Urothelium cell line (cell line): ENCODE data around the gene CYS1.
"Not testable (repeated sequence)": the region's sequence is repeated elsewhere in the genome, so short reads cannot be mapped to it uniquely, and the experiment has no call there.

ENCODE experiments used
- DNase-seq: peaks from one replicate; pipeline ENCODE4 v3.0.0; 2011; ENCODE audit warnings: low spot score, mixed read lengths
- FAIRE-seq: peaks from 2 replicates; lab custom pipeline; 2011; peaks lifted over from hg19 to GRCh38; lab: Jason Lieb, UNC

CYS1 gene

DNA sequence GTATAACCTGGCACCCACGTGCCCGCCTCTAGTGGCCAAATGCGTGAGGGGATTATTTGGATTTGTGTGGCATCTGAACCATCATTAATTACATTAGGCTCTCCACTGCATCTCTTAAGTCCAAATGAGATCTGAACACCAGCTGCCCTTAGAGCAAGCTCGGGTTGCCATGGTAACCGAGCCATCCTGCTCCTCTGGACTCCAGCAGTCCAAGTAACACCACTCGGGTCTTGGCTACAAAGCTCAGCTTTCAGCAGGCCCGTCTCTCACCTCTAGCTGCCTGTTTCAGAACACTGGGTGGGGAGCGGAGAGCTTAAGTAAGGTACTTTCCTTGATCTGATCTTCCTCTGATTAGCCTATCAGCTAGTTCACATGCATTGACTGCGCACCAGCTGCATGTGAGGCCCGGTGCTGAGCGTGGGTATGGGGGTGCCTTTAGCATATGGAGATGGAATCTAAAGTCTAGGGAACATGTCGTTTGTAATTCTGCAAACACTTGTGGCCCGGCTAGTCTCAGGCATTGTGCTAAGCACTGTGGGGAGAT lies 14.1 kb upstream of the CYS1 start:
- FAIRE-seq = no peak
- no peak for DNase-seq

DNA sequence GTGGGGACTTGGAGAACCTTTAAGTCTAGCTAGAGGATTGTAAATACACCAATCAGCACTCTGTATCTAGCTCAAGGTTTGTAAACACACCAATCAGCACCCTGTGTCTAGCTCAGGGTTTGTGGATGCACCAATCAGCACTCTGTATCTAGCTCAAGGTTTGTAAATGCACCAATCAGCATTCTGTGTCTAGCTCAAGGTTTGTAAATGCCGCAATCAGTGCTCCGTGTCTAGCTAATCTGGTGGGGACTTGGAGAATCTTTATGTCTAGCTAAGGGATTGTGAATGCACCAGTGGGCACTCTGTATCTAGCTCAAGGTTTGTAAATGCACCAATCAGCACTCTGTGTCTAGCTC lies 11.7 kb upstream of the CYS1 start:
- not testable (repeated sequence) for FAIRE-seq, DNase-seq

DNA sequence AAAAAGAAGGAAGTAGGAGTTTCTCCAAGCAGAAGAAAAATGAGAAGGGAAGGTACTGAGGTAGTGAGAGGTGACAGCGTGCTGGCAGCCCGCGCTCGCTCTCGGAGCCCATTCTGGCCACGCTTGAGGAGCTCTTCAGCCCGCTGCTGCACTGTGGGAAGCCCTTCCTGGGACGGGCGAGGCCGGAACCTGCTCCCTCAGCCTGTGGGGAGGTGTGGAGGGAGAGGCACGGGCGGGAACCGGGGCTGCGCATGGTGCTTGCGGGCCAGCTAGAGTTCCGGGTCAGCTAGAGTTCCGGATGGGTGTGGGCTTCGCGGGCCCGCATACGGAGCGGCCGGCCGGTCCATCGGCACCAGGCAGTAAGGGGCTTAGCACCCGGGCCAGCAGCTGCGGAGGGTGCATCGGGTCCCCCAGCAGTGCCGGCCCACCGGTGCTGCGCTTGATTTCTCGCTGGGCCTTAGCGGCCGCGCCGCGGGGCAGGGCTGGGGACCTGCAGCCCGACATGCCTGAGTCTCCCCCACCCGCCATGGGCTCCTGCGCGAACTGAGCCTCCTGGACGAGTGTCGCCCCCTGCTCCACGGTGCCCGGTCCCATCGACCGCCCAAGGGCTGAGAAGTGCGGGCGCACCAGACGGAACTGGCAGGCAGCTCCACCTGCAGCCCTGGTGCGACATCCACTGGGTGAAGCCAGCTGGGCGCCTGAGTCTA lies 11.1 kb upstream of the CYS1 start:
- DNase-seq = no peak
- FAIRE-seq = no peak

- FAIRE-seq (peak; percentile 30), DNase-seq (no peak)
Measured at GRCh38 chr2:10089565-10090190, 9.5 kb upstream of the CYS1 start.

- FAIRE-seq = no peak
- DNase-seq = no peak
Measured at GRCh38 chr2:10087360-10087759, 7.1 kb upstream of the CYS1 start.

DNA sequence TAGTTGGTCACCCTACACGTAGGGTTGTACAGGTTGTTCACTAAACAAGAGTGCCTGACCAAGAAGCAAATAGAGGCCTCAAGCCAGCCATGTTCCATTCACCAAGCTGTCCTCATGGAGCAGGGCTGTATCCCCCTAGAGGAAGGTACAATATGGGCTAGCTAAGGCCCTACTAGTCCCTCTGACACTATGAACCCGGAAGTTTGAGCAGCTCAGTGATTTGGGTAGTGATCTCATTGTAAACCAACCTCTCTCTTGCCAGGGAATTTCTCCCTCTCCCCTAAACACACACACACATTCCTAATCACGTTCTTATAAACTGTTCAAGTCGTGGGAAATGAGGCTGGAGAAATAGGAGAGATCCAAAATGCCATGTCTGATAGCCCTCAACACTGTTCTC lies 6.7 kb upstream of the CYS1 start:
- DNase-seq (no peak), FAIRE-seq (no peak)

DNA sequence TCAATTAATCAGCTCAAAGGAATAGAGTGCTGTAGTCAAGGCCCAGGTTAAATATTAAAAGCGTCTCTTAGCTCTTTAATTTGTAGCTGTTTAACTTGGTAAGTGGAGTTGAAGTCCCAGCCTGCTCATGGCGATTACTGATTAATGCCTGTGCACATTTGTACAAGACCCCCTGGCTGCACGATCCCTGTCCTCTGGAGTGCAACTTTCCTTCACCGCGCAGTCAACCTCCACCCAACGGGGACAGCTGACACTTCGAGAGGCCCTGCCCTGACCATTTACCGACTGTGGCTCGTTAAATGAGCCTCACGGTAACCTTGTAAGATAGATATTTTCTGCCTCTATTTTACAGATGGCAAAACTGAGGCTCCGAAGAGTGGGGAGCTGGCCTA lies 5.5 kb upstream of the CYS1 start:
- FAIRE-seq (no peak), DNase-seq (no peak)

DNA sequence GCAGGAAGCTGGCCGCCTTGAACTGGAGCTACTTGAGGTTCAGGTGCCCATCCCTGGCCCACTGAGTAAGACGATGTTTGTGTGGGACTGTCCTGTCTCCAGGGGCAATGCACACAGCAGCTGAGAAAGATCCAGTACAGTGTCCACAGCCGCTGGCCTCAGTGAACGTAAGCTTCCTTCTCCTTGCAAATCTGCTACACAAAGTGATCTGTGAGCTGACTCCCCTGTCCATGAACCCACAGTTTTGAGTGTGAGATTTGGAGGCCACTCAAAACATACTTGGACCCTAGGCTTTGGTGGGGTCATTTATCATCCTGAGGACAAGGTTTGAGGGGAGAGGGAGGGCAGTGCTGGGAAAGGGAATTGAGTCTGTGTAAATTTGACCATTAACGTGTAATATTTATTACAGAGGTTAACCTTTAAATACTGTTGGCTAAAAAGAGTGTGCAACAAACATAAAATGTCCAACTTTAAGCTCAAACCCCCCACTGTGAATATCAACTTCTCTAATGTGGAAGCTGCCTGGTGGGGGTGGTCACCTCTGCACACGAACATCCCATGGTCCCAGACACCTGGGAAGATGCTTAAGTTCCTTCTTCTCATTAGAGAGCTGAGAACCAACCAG lies 4.9 kb upstream of the CYS1 start:
- FAIRE-seq (no peak), DNase-seq (no peak)

DNA sequence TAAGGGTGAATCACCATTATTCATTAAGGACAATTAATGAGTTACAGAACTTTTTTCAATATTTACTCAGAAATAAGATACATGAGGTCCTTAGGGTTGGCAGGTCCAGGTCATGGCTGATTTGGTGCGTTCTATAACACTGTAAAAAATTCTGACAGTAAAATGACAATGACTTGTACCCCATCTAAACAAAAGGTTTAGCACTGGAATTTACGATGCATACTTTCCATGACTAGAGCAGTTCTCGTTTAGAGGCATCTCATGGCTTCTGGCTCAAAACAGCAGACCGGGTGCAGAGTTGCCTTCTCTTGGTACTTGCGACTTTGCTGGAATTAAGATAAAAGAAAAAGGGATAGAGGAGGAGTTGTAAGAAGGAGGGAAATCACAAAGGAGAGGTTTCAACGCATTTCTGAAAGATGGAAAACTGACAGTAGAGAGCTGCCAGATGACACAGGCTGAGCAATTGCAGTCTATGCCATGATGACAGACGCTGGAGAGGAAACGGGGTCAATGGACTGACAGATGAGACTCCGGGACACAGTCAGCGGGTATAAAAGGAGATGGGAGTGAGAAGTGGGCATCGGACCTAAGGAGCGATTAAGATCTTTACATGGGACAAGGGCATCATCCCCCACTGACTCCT lies 4.1 kb upstream of the CYS1 start:
- no peak for FAIRE-seq

GRCh38 chr2:10083692-10084211 lies 3.5 kb upstream of the CYS1 start:
- DNase-seq = no peak
- FAIRE-seq = no peak

More for the DNA sequence above, 4.1 kb upstream of the CYS1 start:
- no peak for DNase-seq

- FAIRE-seq (no peak), DNase-seq (no peak)
Measured at GRCh38 chr2:10083046-10083445, 2.8 kb upstream of the CYS1 start.

DNA sequence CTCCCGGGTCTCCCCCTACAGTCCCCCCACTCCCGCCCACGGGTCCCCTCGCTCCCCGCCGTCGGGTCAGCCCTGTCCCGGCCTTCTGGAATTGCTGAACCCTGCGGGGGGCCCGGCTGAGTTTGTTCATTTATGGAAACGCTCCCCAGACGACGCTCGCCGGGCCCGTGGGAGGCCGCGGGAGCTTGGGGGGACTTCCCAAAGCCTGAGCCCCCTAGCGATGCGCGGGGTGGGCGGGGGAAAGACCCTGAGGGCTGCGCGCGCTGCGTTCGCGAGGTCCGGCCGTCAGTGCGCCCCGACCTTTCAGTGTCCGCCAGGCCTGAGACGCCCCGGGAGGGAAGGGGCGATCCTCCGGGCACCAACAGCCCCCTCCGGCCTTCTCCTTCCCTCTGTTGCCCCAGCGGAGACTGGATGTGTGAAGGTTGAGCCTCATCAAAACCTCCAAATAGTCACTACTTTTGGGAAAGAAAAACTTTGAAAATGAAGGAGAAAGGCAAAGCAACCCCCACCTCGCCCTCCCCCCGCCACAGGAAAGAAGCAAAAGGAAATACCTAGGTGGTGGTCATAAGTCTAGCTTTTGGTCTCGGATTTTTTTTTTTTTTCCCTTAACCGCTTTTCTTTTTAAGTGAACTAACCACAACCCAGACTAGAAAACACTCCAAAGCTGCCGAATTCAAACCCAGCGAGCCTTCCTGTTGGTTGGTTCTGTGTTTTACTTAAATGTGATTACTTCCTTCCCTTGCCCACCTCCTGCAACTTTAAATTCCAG lies 509 bp upstream of the CYS1 start:
- no peak for FAIRE-seq
- DNase-seq = peak; percentile 70

DNA sequence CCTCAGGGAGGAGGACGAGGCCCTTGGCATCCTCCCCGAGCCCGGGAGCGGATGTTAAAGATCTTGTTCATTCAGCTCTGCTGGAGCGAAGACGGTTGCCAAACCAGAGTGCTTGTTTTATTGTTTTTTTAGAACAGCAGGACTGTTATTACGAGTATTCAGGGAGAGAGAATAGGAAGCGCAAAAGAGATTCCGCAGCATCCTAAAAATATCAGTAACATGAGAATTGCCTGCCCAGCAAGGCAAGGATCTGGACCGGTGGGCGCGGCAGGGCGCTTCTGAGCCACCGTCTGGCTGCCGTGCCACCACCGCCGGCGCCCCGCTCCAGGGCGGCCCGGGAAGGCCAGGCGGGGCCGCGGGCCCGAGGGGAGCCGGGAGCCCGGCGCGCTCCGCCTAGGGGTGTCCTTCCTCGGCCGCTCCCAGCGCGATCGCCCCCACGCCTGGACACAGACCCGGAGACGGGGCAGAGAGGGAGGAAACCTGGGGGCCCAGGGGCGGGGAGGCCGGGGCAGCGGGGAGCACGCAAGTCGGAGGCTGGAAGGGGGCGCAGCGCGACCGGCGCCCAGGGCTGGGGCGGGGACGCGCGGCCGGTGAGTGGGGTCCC lies 843 bp downstream of the CYS1 start:
- DNase-seq = peak; percentile 80
- FAIRE-seq = peak; percentile 55

DNA sequence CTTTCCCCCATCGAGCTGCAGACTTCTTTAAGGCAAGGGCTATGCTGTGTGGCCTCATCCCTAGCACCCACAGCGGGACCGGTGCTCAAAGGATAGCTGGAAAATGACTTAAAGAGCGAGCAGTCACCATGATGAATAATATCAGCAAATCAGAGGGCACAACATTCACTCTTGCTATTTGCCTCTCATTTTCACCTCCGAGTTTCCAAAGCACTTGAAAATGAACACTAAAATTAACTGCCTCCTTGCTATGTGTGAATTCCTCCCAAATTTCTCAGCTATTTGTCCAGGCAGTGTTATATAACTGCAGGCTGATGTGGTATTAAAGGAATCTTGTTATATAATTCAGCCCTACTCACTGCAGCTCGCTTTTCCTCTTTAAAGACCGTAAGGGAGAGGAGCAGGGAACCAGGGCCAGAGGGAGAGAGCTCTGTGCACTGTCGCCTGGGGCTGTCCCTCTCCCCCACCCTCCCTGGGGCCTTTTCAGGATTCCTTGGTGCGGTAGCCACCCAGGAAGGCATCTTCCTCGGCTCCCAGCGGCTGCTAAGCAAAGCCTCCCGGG lies 1.4 kb downstream of the CYS1 start:
- FAIRE-seq (no peak), DNase-seq (peak; percentile 63)

- DNase-seq (no peak), FAIRE-seq (peak; percentile 91)
Measured at GRCh38 chr2:10078001-10078400, 2.2 kb downstream of the CYS1 start.

GRCh38 chr2:10076988-10077527 lies 3.2 kb downstream of the CYS1 start:
- FAIRE-seq (no peak), DNase-seq (no peak)

- no peak for DNase-seq
- FAIRE-seq = no peak
Measured at GRCh38 chr2:10076511-10076910, 3.7 kb downstream of the CYS1 start.

DNA sequence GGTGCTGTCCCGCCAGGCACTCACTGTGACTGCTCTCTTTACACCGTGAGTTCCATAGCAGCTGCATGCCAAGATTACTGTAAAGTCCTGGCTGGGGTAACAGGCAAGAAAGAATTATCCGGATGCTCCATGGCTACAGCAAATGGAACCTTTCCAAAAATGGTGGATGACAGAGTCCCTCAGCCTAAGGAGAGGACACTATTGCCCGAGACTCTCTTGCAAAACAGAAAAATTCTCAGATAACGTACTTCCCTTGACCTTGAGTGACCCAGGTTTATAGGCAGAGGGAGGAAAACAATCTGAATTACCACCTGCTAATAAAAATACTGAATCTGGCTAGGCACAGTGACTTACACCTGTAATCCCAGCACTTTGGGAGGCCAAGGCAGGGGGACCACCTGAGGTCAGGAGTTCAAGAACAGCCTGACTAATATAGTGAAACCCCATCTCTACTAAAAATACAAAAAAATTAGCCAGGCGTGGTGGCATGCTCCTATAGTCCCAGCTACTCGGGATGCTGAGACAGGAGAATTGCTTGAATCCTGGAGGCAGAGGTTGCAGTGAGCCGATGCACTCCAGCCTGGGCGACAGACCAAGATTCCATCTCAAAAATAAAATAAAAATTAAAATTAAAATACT lies 4.5 kb downstream of the CYS1 start:
- no peak for FAIRE-seq
- DNase-seq = no peak

DNA sequence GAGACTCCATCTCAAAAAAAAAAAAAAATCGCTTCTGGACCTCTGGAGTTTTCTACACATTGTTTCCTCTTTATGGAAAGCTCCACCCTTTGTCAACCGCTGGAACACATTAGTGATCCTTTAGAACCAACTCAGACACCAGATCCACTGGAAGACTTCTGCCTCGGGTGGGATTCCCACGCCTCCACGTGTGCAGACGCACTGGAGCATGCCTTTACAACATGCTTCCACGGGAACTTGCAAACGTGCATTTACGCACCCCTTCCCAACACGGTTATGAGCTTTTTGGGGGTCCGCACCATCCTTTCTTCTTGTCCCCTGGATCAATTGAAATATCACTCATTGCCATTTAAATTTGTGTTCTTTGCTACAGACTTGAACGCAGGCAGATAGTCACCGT lies 5.1 kb downstream of the CYS1 start:
- DNase-seq = no peak
- no peak for FAIRE-seq
